IMR-90 (cell line): ENCODE measurements around the gene ADAMTS6. TPM values are rescaled to one million over a fixed set of nuclear protein-coding genes. Genes with fewer than 3 reads are reported as not detected.

Experiments used
- ATAC-seq: fragments of 200-7000 bp; cut with Tn5 transposase; 2 replicates; pipeline ENCODE4 v1.9.1; 2020; ENCODE audit warnings: low read depth, mild to moderate bottlenecking, moderate library complexity
- BruUV-seq: library from RNA; stranded (reverse); fragments of 400-500 nt; replicated peaks from 2 replicates; lab custom pipeline; 2021; lab: Mats Ljungman, UMichigan
- CTCF ChIA-PET: fragments of 300-600 bp; formaldehyde crosslinking; extraction: SDS; loops from one replicate; lab custom pipeline; 2021; ENCODE audit warnings: antibody characterized with exemption; lab: Yijun Ruan, JAX
- POLR2A ChIA-PET: fragments of 300-600 bp; sonication (Branson Sonifier 250); formaldehyde crosslinking; loops from one replicate; lab custom pipeline; 2022; ENCODE audit warnings: antibody characterized with exemption; ENCODE audit not compliant: unreplicated experiment; lab: Charles Lee
- DNase-seq: peaks from one replicate; pipeline ENCODE4 v3.0.0; 2013
- H2AFZ ChIP-seq: replicated peaks from 2 replicates; pipeline ENCODE3; 2013; ENCODE audit warnings: low read length, mild to moderate bottlenecking; ENCODE audit not compliant: poor library complexity
- H2AK5ac ChIP-seq: 2 replicates; pipeline ENCODE4 v1.6.1; 2013; ENCODE audit warnings: low read depth, low read length, inconsistent platforms
- H2AK9ac ChIP-seq: replicated peaks from 2 replicates; pipeline ENCODE3; 2013; ENCODE audit warnings: mild to moderate bottlenecking, low read depth, low read length, moderate library complexity; ENCODE audit not compliant: poor library complexity
- H2BK120ac ChIP-seq: 2 replicates; pipeline ENCODE4 v1.6.1; 2013; ENCODE audit warnings: low read depth, low read length, inconsistent platforms
- H2BK15ac ChIP-seq: 3 replicates; pipeline ENCODE4 v1.6.1; 2013; ENCODE audit warnings: low read depth, low read length, inconsistent platforms
- H2BK20ac ChIP-seq: 2 replicates; pipeline ENCODE4 v1.6.1; 2013; ENCODE audit warnings: low read depth, mild to moderate bottlenecking, inconsistent platforms, low read length, moderate library complexity
- H2BK5ac ChIP-seq: 2 replicates; pipeline ENCODE4 v1.6.1; 2013; ENCODE audit warnings: mild to moderate bottlenecking, low read depth, low read length, inconsistent platforms; ENCODE audit not compliant: poor library complexity, severe bottlenecking
- H3K14ac ChIP-seq: replicated peaks from 2 replicates; pipeline ENCODE4 v1.6.1; 2013; ENCODE audit warnings: low read depth, low read length, inconsistent platforms
- H3K18ac ChIP-seq: 2 replicates; pipeline ENCODE4 v1.6.1; 2013; ENCODE audit warnings: low read depth, low read length, control low read depth
- H3K23ac ChIP-seq: 2 replicates; pipeline ENCODE4 v1.6.1; 2013; ENCODE audit warnings: low read depth, low read length, inconsistent platforms
- H3K27ac ChIP-seq: 2 replicates; pipeline ENCODE4 v1.5.1; 2013; ENCODE audit warnings: mild to moderate bottlenecking, control low read depth, low read length; ENCODE audit not compliant: insufficient read depth
- H3K27me3 ChIP-seq: 2 replicates; pipeline ENCODE4 v1.6.1; 2013; ENCODE audit warnings: low read length; ENCODE audit not compliant: control insufficient read depth, insufficient read depth
- H3K36me3 ChIP-seq: 2 replicates; pipeline ENCODE4 v1.6.1; 2013; ENCODE audit warnings: low read length, mixed read lengths; ENCODE audit not compliant: control insufficient read depth, insufficient read depth
- H3K4ac ChIP-seq: 2 replicates; pipeline ENCODE4 v1.6.1; 2013; ENCODE audit warnings: low read depth, low read length, inconsistent platforms
- H3K4me1 ChIP-seq: 2 replicates; pipeline ENCODE4 v1.6.1; 2013; ENCODE audit warnings: low read length, mixed read lengths; ENCODE audit not compliant: control insufficient read depth, insufficient read depth
- H3K4me2 ChIP-seq: 2 replicates; pipeline ENCODE4 v1.6.1; 2013; ENCODE audit warnings: low read depth, mild to moderate bottlenecking, control low read depth, low read length, moderate library complexity
- H3K4me3 ChIP-seq: 2 replicates; pipeline ENCODE4 v1.5.1; 2013; ENCODE audit warnings: low read depth, mild to moderate bottlenecking, control low read depth, low read length, moderate library complexity; ENCODE audit not compliant: insufficient read depth
- H3K56ac ChIP-seq: 2 replicates; pipeline ENCODE4 v1.6.1; 2013; ENCODE audit warnings: low read length, inconsistent platforms; ENCODE audit not compliant: insufficient read depth; ENCODE audit errors: extremely low read depth
- H3K79me1 ChIP-seq, 2 experiments: 2 replicates each; pipeline ENCODE4 v1.6.1; 2013; ENCODE audit warnings: low read length in 2 of 2, inconsistent platforms in 1 of 2, low read depth in 1 of 2
- H3K9ac ChIP-seq: 2 replicates; pipeline ENCODE4 v1.6.1; 2013; ENCODE audit warnings: low read depth, low read length, control low read depth
- H3K9me1 ChIP-seq: 2 replicates; pipeline ENCODE4 v1.6.1; 2013; ENCODE audit warnings: low read length, inconsistent platforms; ENCODE audit not compliant: insufficient read depth
- H3K9me3 ChIP-seq: 2 replicates; pipeline ENCODE4 v1.6.1; 2013; ENCODE audit warnings: low read length; ENCODE audit not compliant: control insufficient read depth, insufficient read depth
- H4K20me1 ChIP-seq: 2 replicates; pipeline ENCODE4 v1.6.1; 2013; ENCODE audit warnings: low read length, inconsistent platforms; ENCODE audit not compliant: insufficient read depth
- H4K5ac ChIP-seq: 2 replicates; pipeline ENCODE4 v1.6.1; 2013; ENCODE audit warnings: mild to moderate bottlenecking, low read depth, low read length, control low read depth
- H4K8ac ChIP-seq, 2 experiments: 2 replicates each; pipeline ENCODE4 v1.6.1; 2013; ENCODE audit warnings: low read depth in 2 of 2, low read length in 2 of 2, control low read depth in 1 of 2, inconsistent platforms in 1 of 2
- H4K91ac ChIP-seq: 2 replicates; pipeline ENCODE4 v1.6.1; 2013; ENCODE audit warnings: low read depth, low read length, inconsistent platforms; ENCODE audit not compliant: insufficient read depth
- CEBPB ChIP-seq: IDR thresholded peaks from 2 replicates; pipeline ENCODE4 v1.6.1; 2012; ENCODE audit warnings: low read depth, low read length, improper control_type of control experiment
- CHD1 ChIP-seq: IDR thresholded peaks from 2 replicates; pipeline ENCODE4 v1.6.1; 2012; ENCODE audit warnings: low read depth, low read length, improper control_type of control experiment
- CTCF ChIP-seq: conservative IDR thresholded peaks from 2 replicates; pipeline ENCODE4 v1.5.1; 2012; ENCODE audit warnings: mild to moderate bottlenecking, low read depth, low read length, improper control_type of control experiment
- ELK1 ChIP-seq: fragments of 150-350 bp; IDR thresholded peaks from 2 replicates; pipeline ENCODE4 v1.6.1; 2016; ENCODE audit warnings: low read depth, mild to moderate bottlenecking, low read length, moderate library complexity, borderline replicate concordance
- FOS ChIP-seq: fragments of 150-350 bp; IDR thresholded peaks from 2 replicates; pipeline ENCODE4 v1.6.1; 2016; ENCODE audit warnings: low read depth, low read length
- MAZ ChIP-seq: IDR thresholded peaks from 2 replicates; pipeline ENCODE4 v1.6.1; 2012; ENCODE audit warnings: low read depth, mild to moderate bottlenecking, low read length, improper control_type of control experiment, moderate library complexity, borderline replicate concordance
- MXI1 ChIP-seq: IDR thresholded peaks from 2 replicates; pipeline ENCODE4 v1.6.1; 2012; ENCODE audit warnings: low read depth, mild to moderate bottlenecking, low read length, moderate library complexity, borderline replicate concordance
- NFE2L2 ChIP-seq: fragments of 150-350 bp; IDR thresholded peaks from 2 replicates; pipeline ENCODE4 v1.6.1; 2016; ENCODE audit warnings: low read depth, mild to moderate bottlenecking, low read length
- POLR2A ChIP-seq: IDR thresholded peaks from 2 replicates; pipeline ENCODE4 v1.6.1; 2012; ENCODE audit warnings: mild to moderate bottlenecking, low read depth, low read length
- RCOR1 ChIP-seq: IDR thresholded peaks from 2 replicates; pipeline ENCODE4 v1.6.1; 2012; ENCODE audit warnings: mild to moderate bottlenecking, low read length, improper control_type of control experiment; ENCODE audit not compliant: insufficient replicate concordance
- RFX5 ChIP-seq: IDR thresholded peaks from 2 replicates; pipeline ENCODE4 v1.8.0; 2012; ENCODE audit warnings: low read depth, mild to moderate bottlenecking, low read length, moderate library complexity
- SMC3 ChIP-seq: fragments of 150-350 bp; IDR thresholded peaks from 2 replicates; pipeline ENCODE4 v1.6.1; 2016; ENCODE audit warnings: low read depth, mild to moderate bottlenecking, antibody characterized with exemption, low read length, moderate library complexity
- WGBS, 2 experiments: methylation state at CpG; one replicate each; pipeline versions ENCODE4 v1.1.5 to v1.1.7; 2013; ENCODE audit warnings: missing lambda C conversion rate in 2 of 2; ENCODE audit not compliant: insufficient read length in 1 of 2; ENCODE audit errors: extremely low coverage in 2 of 2; 5-methylcytosine and 5-hydroxymethylcytosine counted together
- dilution Hi-C: fragments of 300-500 bp; cut with HindIII; formaldehyde crosslinking; loops from one replicate; pipeline ENCODE4 v1.14.3; 2018; ENCODE audit warnings: low sequenced_read_pairs; ENCODE audit not compliant: unreplicated experiment
- in situ Hi-C: fragments of 300-500 bp; cut with MboI; formaldehyde crosslinking; loops from 3 replicates; pipeline ENCODE4 v1.14.3; 2019; ENCODE audit warnings: low sequenced_read_pairs, inconsistent platforms, mixed read lengths
- intact Hi-C: fragments of 100-400 bp; cut with micrococcal nuclease; formaldehyde crosslinking; loops from 2 replicates; pipeline ENCODE4 v1.10.0; 2022
- polyA plus RNA-seq, 3 experiments: library from polyadenylated mRNA; depleted of rRNA; stranded (reverse); fragments of >200 nt; gene quantifications; 2 replicates each; pipeline ENCODE4 v1.2.3, GENCODE V29; 2012; ENCODE audit warnings: low replicate concordance in 1 of 3
- total RNA-seq: library from RNA; depleted of rRNA; stranded (reverse); fragments of >200 nt; gene quantifications from 2 replicates; pipeline ENCODE4 v1.2.3, GENCODE V29; 2012

Gene ADAMTS6
- total and polyA plus RNA-seq, 2 of the 4 experiments (the other 2 are of a cell fraction), result 23.9 to 173 TPM

- no peak for TF ChIP-seq NFE2L2
These were observed 372.7 kb downstream of the ADAMTS6 start (continued) for GRCh38 chr5:65108786-65109743.

GRCh38 chr5:65105301-65105700 is 376.4 kb downstream of the ADAMTS6 start:
- CTCF ChIA-PET, result interaction anchor here (0.5 kb wide), 1 partner anchor 143 kb away, joined by 4 read pairs; no protein-coding TSS in a partner anchor
- H2BK15ac ChIP-seq, result peak overlapping the region; percentile 80; the same call in 1 of the 3 replicates
- no peaks in the 10 kb centered on the region for H3K9me3 ChIP-seq
- WGBS, 2 experiments, result 92% methylated on average over 2 of the region's 4 CpGs; no CpG with 5 or more reads in 1 of the 2 experiments
- peak overlapping the region; percentile 35; the same call in 1 of the 2 replicates for H3K18ac ChIP-seq
- no peak overlapping the region for H3K56ac ChIP-seq
- DNase-seq, result no peak
- H3K27me3 ChIP-seq, result no peaks in the 10 kb centered on the region
- H3K4me2 ChIP-seq, result no peak overlapping the region
- H2AFZ ChIP-seq, result peak overlapping the region; percentile 35
- BruUV-seq, result no TSS peak
- dilution Hi-C loops, result no loop called here
- in situ Hi-C loops, result loop anchor here (10.0 kb wide), 1 partner anchor 380 kb away; the partner anchor contains the start of gene ADAMTS6
- H3K79me1 ChIP-seq, result no peaks in the 10 kb centered on the region; a peak in 1 of 4 replicates
- peak overlapping the region; percentile 38 for H2BK20ac ChIP-seq
- peak overlapping the region; percentile 59 to 92; a peak in 2 of 4 replicates for H4K8ac ChIP-seq
- H3K9me1 ChIP-seq, result peaks cover 13% of the 10 kb centered on the region
- H3K4me3 ChIP-seq, result no peak overlapping the region
- no peak overlapping the region for H2BK5ac ChIP-seq
- no peak overlapping the region; the same call in 1 of the 2 replicates for H2AK5ac ChIP-seq
- H3K9ac ChIP-seq, result no peak overlapping the region
- POLR2A ChIA-PET, result no interaction called here
- H3K14ac ChIP-seq, result no peak overlapping the region
- no peaks in the 10 kb centered on the region for H4K20me1 ChIP-seq
- H4K91ac ChIP-seq, result peak overlapping the region; percentile 53; the same call in 1 of the 2 replicates
- peak overlapping the region; percentile 98 for H2BK120ac ChIP-seq
- no peak for ATAC-seq
- H3K4me1 ChIP-seq, result peaks cover 18% of the 10 kb centered on the region
- no peaks in the 10 kb centered on the region for H3K36me3 ChIP-seq
- intact Hi-C loops, result no loop called here
- no peak overlapping the region for H3K27ac ChIP-seq
- no peak overlapping the region for H2AK9ac ChIP-seq
- peak overlapping the region; percentile 33; the same call in 1 of the 2 replicates for H3K4ac ChIP-seq
- no peak overlapping the region; the same call in 1 of the 2 replicates for H4K5ac ChIP-seq
- H3K23ac ChIP-seq, result no peak overlapping the region
- TF ChIP-seq NFE2L2 (no peak), CHD1 (no peak), MXI1 (no peak), RCOR1 (no peak), CEBPB (no peak), RFX5 (no peak), CTCF (no peak), ELK1 (no peak), MAZ (no peak), POLR2A (no peak), FOS (no peak), SMC3 (no peak)
